ENCODE results near the gene POLE3.

DNA sequence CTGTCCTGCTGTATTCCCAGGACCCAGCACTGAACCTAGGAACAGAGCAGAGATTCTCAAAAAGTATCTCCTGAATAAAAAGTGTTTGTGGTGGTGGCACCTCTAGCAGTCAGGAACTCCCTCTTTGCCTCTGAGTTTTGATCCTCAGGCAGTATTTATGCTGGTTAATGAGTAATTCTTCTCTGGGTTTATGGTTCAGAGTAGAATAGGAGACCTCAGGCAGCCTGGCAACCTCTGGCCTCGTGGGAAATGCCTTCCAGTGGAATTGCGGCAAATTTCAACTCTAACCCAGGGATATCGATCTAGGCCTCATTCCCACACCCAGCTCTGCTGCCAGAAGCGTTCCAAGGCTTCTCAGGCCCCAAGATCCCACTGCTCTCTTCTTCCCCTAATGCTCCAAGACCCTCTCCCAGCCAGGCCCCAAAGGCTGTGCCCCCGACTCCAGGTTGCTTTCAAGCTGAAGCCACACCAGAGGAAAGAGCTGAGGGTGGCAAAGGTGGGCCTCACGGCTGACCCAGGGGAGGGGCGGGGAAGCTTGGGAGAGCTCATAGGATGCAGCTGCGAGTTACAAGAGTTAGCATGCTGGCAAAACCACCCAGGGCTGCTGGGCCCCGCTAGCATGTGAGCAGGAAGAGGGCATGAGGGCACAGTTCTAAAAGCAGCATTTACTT lies 22.8 kb downstream of the POLE3 start:
- TF ChIP-seq, protein P1, sequence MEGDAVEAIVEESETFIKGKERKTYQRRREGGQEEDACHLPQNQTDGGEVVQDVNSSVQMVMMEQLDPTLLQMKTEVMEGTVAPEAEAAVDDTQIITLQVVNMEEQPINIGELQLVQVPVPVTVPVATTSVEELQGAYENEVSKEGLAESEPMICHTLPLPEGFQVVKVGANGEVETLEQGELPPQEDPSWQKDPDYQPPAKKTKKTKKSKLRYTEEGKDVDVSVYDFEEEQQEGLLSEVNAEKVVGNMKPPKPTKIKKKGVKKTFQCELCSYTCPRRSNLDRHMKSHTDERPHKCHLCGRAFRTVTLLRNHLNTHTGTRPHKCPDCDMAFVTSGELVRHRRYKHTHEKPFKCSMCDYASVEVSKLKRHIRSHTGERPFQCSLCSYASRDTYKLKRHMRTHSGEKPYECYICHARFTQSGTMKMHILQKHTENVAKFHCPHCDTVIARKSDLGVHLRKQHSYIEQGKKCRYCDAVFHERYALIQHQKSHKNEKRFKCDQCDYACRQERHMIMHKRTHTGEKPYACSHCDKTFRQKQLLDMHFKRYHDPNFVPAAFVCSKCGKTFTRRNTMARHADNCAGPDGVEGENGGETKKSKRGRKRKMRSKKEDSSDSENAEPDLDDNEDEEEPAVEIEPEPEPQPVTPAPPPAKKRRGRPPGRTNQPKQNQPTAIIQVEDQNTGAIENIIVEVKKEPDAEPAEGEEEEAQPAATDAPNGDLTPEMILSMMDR (IDR thresholded peaks at IDR 0.05), result no peak
- TF ChIP-seq POLR2A (IDR thresholded peaks at IDR 0.05), result no peak
